LNCAP (cell line): Measurements from ENCODE around the gene ZNF850.

Experiments used
- CTCF ChIP-seq: fragments of 450-650 bp; IDR thresholded peaks from 2 replicates; pipeline ENCODE4 v1.5.1; 2017; ENCODE audit warnings: mild to moderate bottlenecking

The ZNF850 gene

GRCh38 chr19:36685835-36686234, 86.8 kb downstream of the ZNF850 start:
- no peak for TF ChIP-seq CTCF

GRCh38 chr19:36679455-36679854, 93.2 kb downstream of the ZNF850 start:
- TF ChIP-seq CTCF, result no peak

GRCh38 chr19:36674201-36674600, 98.4 kb downstream of the ZNF850 start:
- TF ChIP-seq CTCF, result no peak

DNA sequence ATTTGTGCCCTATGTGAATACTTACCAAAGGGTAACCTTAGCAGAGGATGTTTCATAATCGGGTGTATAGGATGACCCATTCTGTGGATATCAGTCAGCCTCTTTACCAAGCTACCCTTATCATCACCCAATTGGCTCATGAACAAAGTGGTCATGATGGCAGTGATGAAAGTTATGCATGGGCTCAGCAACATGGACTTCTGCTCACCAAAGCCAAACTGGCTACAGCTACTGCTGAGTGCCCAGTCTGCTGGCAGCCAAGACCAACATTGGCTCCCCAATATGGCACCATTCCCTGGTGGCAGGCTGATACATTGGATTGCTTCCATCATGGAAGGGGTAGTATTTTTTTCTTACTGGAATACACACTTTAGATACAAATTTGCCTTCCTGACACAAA, 100.2 kb downstream of the ZNF850 start:
- no peak for TF ChIP-seq CTCF

DNA sequence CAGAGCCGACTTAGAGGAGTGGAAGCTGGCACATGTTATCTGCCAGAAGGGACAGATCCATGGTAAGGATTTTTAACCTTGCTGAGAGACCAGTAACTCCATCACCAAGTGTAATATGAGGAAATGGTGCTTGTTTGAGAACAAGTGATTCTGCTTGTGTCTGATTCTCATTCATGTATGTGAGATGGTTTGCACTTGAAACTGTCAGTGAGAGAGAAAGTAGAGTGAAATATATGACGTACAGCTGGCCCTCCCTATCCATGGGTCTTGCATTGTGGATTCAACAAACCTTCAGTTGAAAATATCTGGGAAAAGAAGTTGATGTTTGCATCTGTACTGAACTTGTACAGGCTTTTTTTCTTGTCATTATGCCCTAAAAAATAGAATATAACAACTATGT, 104.0 kb downstream of the ZNF850 start:
- no peak for TF ChIP-seq CTCF

GRCh38 chr19:36665832-36666231, 106.8 kb downstream of the ZNF850 start:
- no peak for TF ChIP-seq CTCF
